PC-3 (cell line): Measurements from ENCODE around the gene PRKCD. TPM values are rescaled to one million over a fixed set of nuclear protein-coding genes. Genes with fewer than 3 reads are reported as not detected.

Experiments
- ATAC-seq: fragments of 200-7000 bp; cut with Tn5 transposase; 2 replicates; pipeline ENCODE4 v1.9.1; 2020; ENCODE audit warnings: mild to moderate bottlenecking, moderate library complexity
- BruUV-seq: library from RNA; stranded (reverse); fragments of 400-500 nt; replicated peaks from 2 replicates; lab custom pipeline; 2021; lab: Mats Ljungman, UMichigan
- CTCF ChIA-PET: fragments of 300-600 bp; sonication (Branson Sonifier 250); formaldehyde crosslinking; loops from one replicate; lab custom pipeline; 2022; ENCODE audit warnings: antibody characterized with exemption; lab: Charles Lee
- POLR2A ChIA-PET: fragments of 300-600 bp; sonication (Branson Sonifier 250); formaldehyde crosslinking; loops from one replicate; lab custom pipeline; 2022; ENCODE audit warnings: antibody characterized with exemption; ENCODE audit not compliant: unreplicated experiment; lab: Charles Lee
- DNase-seq: peaks from one replicate; pipeline ENCODE4 v3.0.0-alpha.2; 2015
- H2AFZ ChIP-seq: fragments of 300-600 bp; sonication (generic); 2 replicates; pipeline ENCODE4 v1.6.0; 2016; ENCODE audit warnings: antibody characterized with exemption, low read length
- H3F3A ChIP-seq: fragments of 300-600 bp; sonication (generic); one replicate; pipeline ENCODE4 v1.6.0; 2017; ENCODE audit warnings: antibody characterized with exemption, low read length, control low read depth, mild to moderate bottlenecking; ENCODE audit not compliant: unreplicated experiment
- H3K27ac ChIP-seq: fragments of 300-600 bp; sonication (generic); 2 replicates; pipeline ENCODE4 v1.5.1; 2016; ENCODE audit warnings: mild to moderate bottlenecking, low read length
- H3K27me3 ChIP-seq: fragments of 300-600 bp; sonication (generic); 2 replicates; pipeline ENCODE4 v1.6.1; 2016; ENCODE audit warnings: low read length, mixed read lengths
- H3K36me3 ChIP-seq: fragments of 300-600 bp; sonication (generic); 2 replicates; pipeline ENCODE4 v1.6.1; 2016; ENCODE audit warnings: low read depth, mixed run types, low read length, mixed read lengths
- H3K4me1 ChIP-seq: fragments of 300-600 bp; sonication (generic); 2 replicates; pipeline ENCODE4 v1.5.1; 2016; ENCODE audit warnings: low read length; ENCODE audit not compliant: insufficient read depth
- H3K4me2 ChIP-seq: fragments of 300-600 bp; sonication (generic); 2 replicates; pipeline ENCODE4 v1.6.0; 2016; ENCODE audit warnings: low read length
- H3K4me3 ChIP-seq: fragments of 300-600 bp; sonication (generic); 2 replicates; pipeline ENCODE4 v1.5.1; 2016; ENCODE audit warnings: mild to moderate bottlenecking, low read length, mixed read lengths
- H3K79me2 ChIP-seq: fragments of 300-600 bp; sonication (generic); 2 replicates; pipeline ENCODE4 v1.6.1; 2017; ENCODE audit warnings: low read length, mixed read lengths
- H3K9ac ChIP-seq: fragments of 300-600 bp; sonication (generic); 2 replicates; pipeline ENCODE4 v1.6.0; 2016; ENCODE audit warnings: mild to moderate bottlenecking, low read length
- H3K9me2 ChIP-seq: fragments of 300-600 bp; sonication (generic); replicated peaks from 2 replicates; pipeline ENCODE4 v1.6.1; 2016; ENCODE audit warnings: mixed run types, low read length, mixed read lengths
- H3K9me3 ChIP-seq: fragments of 300-600 bp; sonication (generic); 2 replicates; pipeline ENCODE4 v1.6.1; 2016; ENCODE audit warnings: low read length, mixed read lengths
- H4K20me1 ChIP-seq: fragments of 300-600 bp; sonication (generic); 2 replicates; pipeline ENCODE4 v1.6.1; 2016; ENCODE audit warnings: low read length, mixed read lengths
- EZH2 ChIP-seq: fragments of 300-600 bp; sonication (generic); IDR thresholded peaks from one replicate; pipeline ENCODE4 v1.6.1; 2017; ENCODE audit warnings: antibody characterized with exemption, mild to moderate bottlenecking, low read length; ENCODE audit not compliant: unreplicated experiment
- EZH2phosphoT487 ChIP-seq: fragments of 300-600 bp; sonication (generic); IDR thresholded peaks from 2 replicates; pipeline ENCODE4 v1.6.1; 2018; ENCODE audit warnings: mild to moderate bottlenecking, antibody characterized with exemption, low read length, borderline replicate concordance
- intact Hi-C: fragments of 100-400 bp; cut with micrococcal nuclease; formaldehyde crosslinking; loops from 2 replicates; pipeline ENCODE4 v1.9.0; 2023
- total RNA-seq: library from RNA; depleted of rRNA; stranded (reverse); fragments of >200 nt; gene quantifications from 2 replicates; pipeline ENCODE4 v1.2.3, GENCODE V29; 2014
- TF ChIP-seq, protein P1 (sequence below): fragments of 300-600 bp; sonication (generic); conservative IDR thresholded peaks from 2 replicates; pipeline ENCODE4 v1.5.1; 2017; ENCODE audit warnings: antibody characterized with exemption, low read depth, mild to moderate bottlenecking, low read length

The PRKCD gene
- total RNA-seq, 1 experiment from 2014 or later, result 7.8 TPM

DNA sequence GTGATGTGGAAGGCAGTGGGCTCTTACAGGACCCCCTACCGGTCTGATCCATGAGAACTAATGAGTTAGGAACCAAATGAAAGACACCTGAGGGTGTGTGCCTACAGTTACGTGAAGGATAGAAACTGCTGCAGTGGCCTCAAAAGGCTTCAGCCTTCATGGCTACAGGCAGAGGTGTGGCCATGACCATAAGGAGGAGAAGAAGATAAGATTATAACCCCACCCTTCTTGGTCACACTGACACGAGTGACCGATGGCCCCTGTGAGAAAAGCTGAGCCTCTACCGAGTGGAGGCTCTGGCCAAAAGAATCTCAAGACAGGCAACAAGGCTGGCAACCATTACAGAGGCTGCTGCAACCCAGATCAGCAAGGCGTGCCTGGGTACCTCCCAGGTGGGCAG, 37.1 kb upstream of the PRKCD start:
- BruUV-seq, result no TSS peak
- CTCF ChIA-PET, result no interaction called here
- H3K36me3 ChIP-seq, result peaks cover 32% of the 10 kb centered on the region

DNA sequence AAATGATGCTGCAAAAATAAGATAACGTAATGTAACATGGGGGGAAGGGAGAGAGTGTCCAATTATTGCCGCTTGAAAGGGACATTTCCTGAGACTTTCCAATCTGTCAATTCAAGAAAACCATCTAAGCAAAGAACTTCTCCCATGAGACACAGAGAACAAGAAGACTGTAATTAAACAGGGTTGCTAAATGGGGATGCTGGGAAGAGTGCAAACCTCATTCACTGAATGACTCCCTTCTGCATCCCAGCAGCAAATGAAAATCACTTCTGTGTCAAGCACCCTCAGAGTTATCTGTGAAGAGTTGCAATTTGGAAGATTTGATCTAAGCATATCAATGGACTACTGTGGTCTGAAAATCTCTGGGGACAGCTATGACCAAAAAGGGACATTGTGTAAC, 34.4 kb upstream of the PRKCD start:
- Histone ChIP-seq H3K27ac (no peak overlapping the region), H3K36me3 (peaks cover 15% of the 10 kb centered on the region), H2AFZ (no peak overlapping the region), H3F3A (no peaks in the 10 kb centered on the region), H3K79me2 (peaks cover 26% of the 10 kb centered on the region), H3K9me2 (no peaks in the 10 kb centered on the region), H3K4me3 (no peak overlapping the region), H3K9ac (no peak overlapping the region), H3K4me1 (peaks cover 20% of the 10 kb centered on the region), H3K27me3 (no peaks in the 10 kb centered on the region), H4K20me1 (no peaks in the 10 kb centered on the region), H3K4me2 (no peak overlapping the region), H3K9me3 (no peaks in the 10 kb centered on the region)
- intact Hi-C loops, result no loop called here
- ChIA-PET CTCF (no interaction called here), POLR2A (no interaction called here)
- ATAC-seq, result no peak
- no peak for DNase-seq
- no TSS peak for BruUV-seq
- TF ChIP-seq, protein P1, sequence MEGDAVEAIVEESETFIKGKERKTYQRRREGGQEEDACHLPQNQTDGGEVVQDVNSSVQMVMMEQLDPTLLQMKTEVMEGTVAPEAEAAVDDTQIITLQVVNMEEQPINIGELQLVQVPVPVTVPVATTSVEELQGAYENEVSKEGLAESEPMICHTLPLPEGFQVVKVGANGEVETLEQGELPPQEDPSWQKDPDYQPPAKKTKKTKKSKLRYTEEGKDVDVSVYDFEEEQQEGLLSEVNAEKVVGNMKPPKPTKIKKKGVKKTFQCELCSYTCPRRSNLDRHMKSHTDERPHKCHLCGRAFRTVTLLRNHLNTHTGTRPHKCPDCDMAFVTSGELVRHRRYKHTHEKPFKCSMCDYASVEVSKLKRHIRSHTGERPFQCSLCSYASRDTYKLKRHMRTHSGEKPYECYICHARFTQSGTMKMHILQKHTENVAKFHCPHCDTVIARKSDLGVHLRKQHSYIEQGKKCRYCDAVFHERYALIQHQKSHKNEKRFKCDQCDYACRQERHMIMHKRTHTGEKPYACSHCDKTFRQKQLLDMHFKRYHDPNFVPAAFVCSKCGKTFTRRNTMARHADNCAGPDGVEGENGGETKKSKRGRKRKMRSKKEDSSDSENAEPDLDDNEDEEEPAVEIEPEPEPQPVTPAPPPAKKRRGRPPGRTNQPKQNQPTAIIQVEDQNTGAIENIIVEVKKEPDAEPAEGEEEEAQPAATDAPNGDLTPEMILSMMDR, result no peak
- TF ChIP-seq EZH2, result no peak
- no peak for TF ChIP-seq EZH2phosphoT487

More for the DNA sequence above, 37.1 kb upstream of the PRKCD start:
- TF ChIP-seq, protein P1, result no peak
- TF ChIP-seq EZH2 (no peak), EZH2phosphoT487 (no peak)
- Histone ChIP-seq H3K27me3 (no peaks in the 10 kb centered on the region), H3F3A (no peaks in the 10 kb centered on the region), H3K9ac (no peak overlapping the region), H3K9me2 (no peaks in the 10 kb centered on the region), H3K4me2 (no peak overlapping the region), H4K20me1 (no peaks in the 10 kb centered on the region), H3K79me2 (peaks cover 9% of the 10 kb centered on the region), H3K4me1 (0 out of 2 replicates have a peak, but pooled peaks cover 1% of the 10 kb centered on the region), H3K27ac (no peak overlapping the region), H2AFZ (no peak overlapping the region), H3K9me3 (no peaks in the 10 kb centered on the region), H3K4me3 (no peak overlapping the region)
- no peak for DNase-seq
- no peak for ATAC-seq
- intact Hi-C loops, result no loop called here
- POLR2A ChIA-PET, result no interaction called here

DNA sequence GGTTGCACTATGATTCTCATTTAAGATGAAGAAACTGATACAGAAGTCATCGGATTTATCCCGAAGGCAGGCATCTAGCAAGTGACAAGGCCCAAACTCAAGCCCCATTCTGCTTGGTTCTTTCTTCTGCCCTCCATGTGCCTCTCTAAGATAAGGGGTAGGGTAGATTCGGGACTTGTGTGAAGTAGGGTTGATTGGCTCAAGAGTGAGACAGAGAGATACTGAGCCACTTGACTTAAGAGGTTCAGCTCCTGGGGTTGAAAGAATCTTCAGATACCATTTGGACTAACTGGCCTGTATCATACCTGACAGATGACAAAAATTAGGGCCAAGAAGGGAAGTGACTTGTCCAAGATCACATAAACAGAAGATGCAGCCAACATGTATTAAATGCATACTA, 31.7 kb upstream of the PRKCD start:
- Histone ChIP-seq H3K4me3 (peak overlapping the region; percentile 96), H3F3A (no peaks in the 10 kb centered on the region), H3K36me3 (peaks cover 10% of the 10 kb centered on the region), H4K20me1 (no peaks in the 10 kb centered on the region), H3K4me2 (peak overlapping the region; percentile 93), H3K9me3 (no peaks in the 10 kb centered on the region), H3K27me3 (no peaks in the 10 kb centered on the region), H3K4me1 (peaks cover 37% of the 10 kb centered on the region), H3K79me2 (peaks cover 26% of the 10 kb centered on the region), H2AFZ (no peak overlapping the region), H3K9me2 (no peaks in the 10 kb centered on the region), H3K27ac (no peak overlapping the region), H3K9ac (peak overlapping the region; percentile 99)
- no peak for DNase-seq
- intact Hi-C loops, result no loop called here
- no TSS peak for BruUV-seq
- ATAC-seq, result no peak
- ChIA-PET POLR2A (interaction anchor here (0.6 to 0.7 kb wide), 3 partner anchors 125 to 237 kb away, joined by 3 to 11 read pairs (median 5); no protein-coding TSS in a partner anchor), CTCF (interaction anchor here (0.6 to 0.7 kb wide), 2 partner anchors 21 to 31 kb away, joined by 3 read pairs; partner anchors contain the start of gene PRKCD)
- TF ChIP-seq, protein P1, result no peak
- TF ChIP-seq EZH2 (no peak), EZH2phosphoT487 (no peak)
